Upper lobe of right lung (tissue), 1 donor: ENCODE data around the gene LRRC55. TPM values are rescaled to one million over a fixed set of nuclear protein-coding genes. Genes with fewer than 3 reads are reported as not detected.
A peak's percentile ranks its signal among the peaks of the same experiment; 100 is the strongest.

Source experiments
- ATAC-seq: fragments of 200-7000 bp; cut with Tn5 transposase; one replicate; pipeline ENCODE4 v1.9.1; 2020; ENCODE audit warnings: mild to moderate bottlenecking, moderate library complexity
- DNase-seq: peaks from one replicate; pipeline ENCODE4 v3.0.0-alpha.2; 2020
- H3K27ac ChIP-seq: fragments of 200-600 bp; one replicate; pipeline ENCODE4 v1.8.0; 2022
- H3K27me3 ChIP-seq: fragments of 200-600 bp; one replicate; pipeline ENCODE4 v1.8.0; 2022; ENCODE audit warnings: mild to moderate bottlenecking
- H3K36me3 ChIP-seq: fragments of 200-600 bp; one replicate; pipeline ENCODE4 v1.8.0; 2022
- H3K4me1 ChIP-seq: fragments of 200-600 bp; one replicate; pipeline ENCODE4 v1.8.0; 2022
- H3K4me3 ChIP-seq: fragments of 200-600 bp; one replicate; pipeline ENCODE4 v1.8.0; 2022; ENCODE audit warnings: mild to moderate bottlenecking
- H3K9me3 ChIP-seq: fragments of 200-600 bp; one replicate; pipeline ENCODE4 v1.8.0; 2022
- intact Hi-C: fragments of 100-400 bp; cut with DNase I; formaldehyde crosslinking; loops from one replicate; pipeline ENCODE4 v1.11.0; 2022
- total RNA-seq: library from RNA; stranded (reverse); fragmentation: NEBNext Ultra II Directional; extraction: Animal tissue kit (Norgen Biotek cat#: 25700); gene quantifications from one replicate; pipeline ENCODE4 v1.2.1, GENCODE V29; 2021
- TF ChIP-seq, protein P1 (sequence below): fragments of 200-600 bp; IDR thresholded peaks from one replicate; pipeline ENCODE4 v1.8.0; 2022; ENCODE audit warnings: antibody characterized with exemption
- donor health status: DM: no; HTN: yes; CAD: no; lungs with severe emphysema.

LRRC55 gene
- total RNA-seq, 1 donor from 2014 or later = not detected

DNA sequence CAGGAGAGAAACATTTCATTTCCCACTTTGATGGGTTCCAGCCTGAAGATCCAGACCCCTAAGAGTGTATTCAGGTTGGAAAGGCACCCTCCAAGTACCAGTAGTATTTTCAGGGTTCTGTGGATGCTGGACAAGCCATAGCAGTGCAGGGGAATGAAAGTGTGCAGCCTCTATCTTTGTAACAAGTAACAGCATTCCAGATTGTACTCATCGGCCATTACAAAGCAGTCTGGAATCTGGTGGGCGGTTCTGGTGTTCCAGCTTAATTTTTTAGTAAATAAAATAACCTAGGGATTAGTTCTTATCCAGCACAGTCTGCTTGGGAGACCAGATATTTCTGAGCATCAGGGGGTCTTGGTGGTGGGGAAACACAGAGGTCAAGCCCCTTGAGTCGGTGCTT, 32.7 kb downstream of the LRRC55 start:
- H3K9me3 ChIP-seq = no peaks in the 10 kb centered on the region
- TF ChIP-seq, protein P1, sequence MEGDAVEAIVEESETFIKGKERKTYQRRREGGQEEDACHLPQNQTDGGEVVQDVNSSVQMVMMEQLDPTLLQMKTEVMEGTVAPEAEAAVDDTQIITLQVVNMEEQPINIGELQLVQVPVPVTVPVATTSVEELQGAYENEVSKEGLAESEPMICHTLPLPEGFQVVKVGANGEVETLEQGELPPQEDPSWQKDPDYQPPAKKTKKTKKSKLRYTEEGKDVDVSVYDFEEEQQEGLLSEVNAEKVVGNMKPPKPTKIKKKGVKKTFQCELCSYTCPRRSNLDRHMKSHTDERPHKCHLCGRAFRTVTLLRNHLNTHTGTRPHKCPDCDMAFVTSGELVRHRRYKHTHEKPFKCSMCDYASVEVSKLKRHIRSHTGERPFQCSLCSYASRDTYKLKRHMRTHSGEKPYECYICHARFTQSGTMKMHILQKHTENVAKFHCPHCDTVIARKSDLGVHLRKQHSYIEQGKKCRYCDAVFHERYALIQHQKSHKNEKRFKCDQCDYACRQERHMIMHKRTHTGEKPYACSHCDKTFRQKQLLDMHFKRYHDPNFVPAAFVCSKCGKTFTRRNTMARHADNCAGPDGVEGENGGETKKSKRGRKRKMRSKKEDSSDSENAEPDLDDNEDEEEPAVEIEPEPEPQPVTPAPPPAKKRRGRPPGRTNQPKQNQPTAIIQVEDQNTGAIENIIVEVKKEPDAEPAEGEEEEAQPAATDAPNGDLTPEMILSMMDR = no peak
- no peak for DNase-seq
- H3K36me3 ChIP-seq = no peaks in the 10 kb centered on the region
- H3K27ac ChIP-seq = no peak overlapping the region
- intact Hi-C loops = no loop called here
- no peak overlapping the region for H3K4me3 ChIP-seq
- ATAC-seq = peak; percentile 36
- no peaks in the 10 kb centered on the region for H3K27me3 ChIP-seq
- peaks cover 35% of the 10 kb centered on the region for H3K4me1 ChIP-seq

- DNase-seq = no peak
- Histone ChIP-seq H3K4me3 (no peak overlapping the region), H3K36me3 (no peaks in the 10 kb centered on the region), H3K27me3 (no peaks in the 10 kb centered on the region), H3K27ac (no peak overlapping the region), H3K4me1 (peaks cover 38% of the 10 kb centered on the region), H3K9me3 (no peaks in the 10 kb centered on the region)
- no peak for ATAC-seq
- TF ChIP-seq, protein P1 = no peak
- intact Hi-C loops = no loop called here
These were observed 34.7 kb downstream of the LRRC55 start for GRCh38 chr11:57216463-57216862.

DNA sequence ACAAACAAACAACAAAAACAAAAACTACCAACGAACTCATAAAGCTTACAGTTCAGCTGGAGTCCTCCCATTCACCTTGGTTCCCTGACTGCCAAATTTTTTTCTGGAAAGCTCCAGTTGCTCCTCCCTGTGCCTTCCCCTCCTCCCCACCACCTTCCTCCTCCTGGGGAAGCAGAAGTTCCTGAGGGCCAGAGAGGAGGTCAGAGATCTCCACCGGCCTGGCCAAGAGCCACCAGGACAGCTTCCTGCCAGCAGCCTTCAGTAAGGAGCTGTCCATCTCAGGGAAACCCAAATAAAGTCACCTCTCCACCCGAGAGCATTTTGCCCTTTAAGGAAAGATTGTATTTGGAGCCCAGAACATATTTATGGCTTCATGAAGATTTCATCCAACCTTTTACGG, 35.3 kb downstream of the LRRC55 start:
- DNase-seq (no peak), ATAC-seq (no peak)
- Histone ChIP-seq H3K4me1 (peaks cover 38% of the 10 kb centered on the region), H3K4me3 (no peak overlapping the region), H3K36me3 (no peaks in the 10 kb centered on the region), H3K27ac (no peak overlapping the region), H3K9me3 (no peaks in the 10 kb centered on the region), H3K27me3 (no peaks in the 10 kb centered on the region)
- TF ChIP-seq, protein P1 = no peak
- intact Hi-C loops = no loop called here

DNA sequence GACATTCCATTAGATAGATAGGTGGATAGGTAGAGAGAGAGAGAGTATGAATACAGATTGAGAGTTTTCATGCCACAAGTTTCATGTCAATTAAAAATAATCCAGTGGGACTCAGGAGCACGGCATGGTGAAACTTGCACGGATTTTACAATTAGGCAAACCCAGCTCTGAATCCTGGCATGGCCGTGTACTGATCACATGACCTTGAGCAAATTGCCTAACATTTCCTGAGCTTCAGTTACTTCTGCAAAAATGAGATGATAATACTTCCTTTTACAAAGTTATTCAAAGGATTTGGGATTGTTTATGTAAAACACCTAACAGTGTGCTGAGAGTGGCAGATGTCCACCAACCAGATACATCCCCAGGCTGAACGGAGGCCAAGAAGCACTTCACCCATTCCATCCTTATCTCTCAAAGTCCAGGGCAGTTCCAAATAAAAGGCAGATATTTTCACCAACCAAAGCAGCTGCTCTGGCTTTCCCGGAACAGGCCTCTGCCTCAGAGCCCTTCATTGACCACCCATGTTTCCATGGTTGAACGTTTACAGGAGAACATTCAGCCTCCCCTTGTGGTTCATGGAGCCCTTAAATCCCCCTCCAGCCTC, 37.4 kb downstream of the LRRC55 start:
- Histone ChIP-seq H3K9me3 (no peaks in the 10 kb centered on the region), H3K4me3 (no peak overlapping the region), H3K36me3 (no peaks in the 10 kb centered on the region), H3K27me3 (no peaks in the 10 kb centered on the region), H3K27ac (no peak overlapping the region), H3K4me1 (peaks cover 23% of the 10 kb centered on the region)
- no peak for DNase-seq
- TF ChIP-seq, protein P1 = no peak
- ATAC-seq = peak; percentile 52
- intact Hi-C loops = no loop called here

- DNase-seq = no peak
- TF ChIP-seq, protein P1 = no peak
These were observed 40.5 kb downstream of the LRRC55 start for GRCh38 chr11:57222239-57222638.

DNA sequence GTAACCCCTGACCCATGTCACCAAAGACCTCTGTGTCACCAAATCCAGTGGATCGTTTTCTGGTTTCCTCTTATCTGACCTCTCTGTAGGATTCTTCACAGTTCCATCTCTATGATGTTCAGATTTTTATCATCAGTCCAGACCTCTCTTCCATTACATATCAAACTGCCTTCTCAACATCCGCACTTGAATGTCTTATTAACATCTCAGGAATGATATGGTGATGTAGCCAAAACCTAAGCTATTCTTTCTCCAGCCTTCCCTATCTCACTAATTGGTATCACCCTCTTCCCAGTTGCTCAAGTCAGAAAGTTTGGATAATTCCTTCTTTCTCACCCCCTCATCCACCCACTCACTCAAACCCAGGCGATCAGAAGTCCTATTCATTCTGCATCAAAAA, 41.8 kb downstream of the LRRC55 start:
- TF ChIP-seq, protein P1 = no peak
- DNase-seq (no peak), ATAC-seq (no peak)
- Histone ChIP-seq H3K36me3 (no peaks in the 10 kb centered on the region), H3K4me1 (peaks cover 12% of the 10 kb centered on the region), H3K27me3 (no peaks in the 10 kb centered on the region), H3K27ac (no peak overlapping the region), H3K4me3 (no peak overlapping the region), H3K9me3 (no peaks in the 10 kb centered on the region)
- intact Hi-C loops = no loop called here

More at GRCh38 chr11:57222239-57222638, 40.5 kb downstream of the LRRC55 start:
- Histone ChIP-seq H3K4me1 (peaks cover 12% of the 10 kb centered on the region), H3K4me3 (no peak overlapping the region), H3K9me3 (no peaks in the 10 kb centered on the region), H3K36me3 (no peaks in the 10 kb centered on the region), H3K27ac (no peak overlapping the region), H3K27me3 (no peaks in the 10 kb centered on the region)
- ATAC-seq = no peak
- intact Hi-C loops = no loop called here
